Lower leg skin (tissue), 4 donors: ENCODE data around the gene CD81. TPM values are rescaled to one million over a fixed set of nuclear protein-coding genes. Genes with fewer than 3 reads are reported as not detected.

Experiments
- DNase-seq, 2 donors: peaks; one replicate each; pipeline ENCODE4 v3.0.0-alpha.2; 2019; ENCODE audit warnings: low spot score in 2 of 2
- H3K4me3 ChIP-seq: fragments of 200-600 bp; sonication (generic); 2 replicates; pipeline ENCODE4 v1.5.1; 2017; ENCODE audit warnings: mild to moderate bottlenecking, low read depth; ENCODE audit not compliant: poor library complexity, severe bottlenecking
- POLR2A ChIP-seq, 2 donors: fragments of 450-650 bp; IDR thresholded peaks; one replicate each; pipeline ENCODE4 v1.6.1; 2016 to 2017; ENCODE audit warnings: antibody characterized with exemption in 2 of 2, mild to moderate bottlenecking in 1 of 2, moderate library complexity in 1 of 2
- WGBS, 2 donors: methylation state at CpG; one replicate each; pipeline ENCODE4 v1.1.5; 2018; 5-methylcytosine and 5-hydroxymethylcytosine counted together
- intact Hi-C: fragments of 100-400 bp; cut with DNase I; formaldehyde crosslinking; loops from one replicate; pipeline ENCODE4 v1.15.0; 2023; ENCODE audit warnings: low total_unique reads
- total RNA-seq, 4 donors: library from RNA; depleted of rRNA; stranded (reverse); fragments of >200 nt; gene quantifications; one replicate each; pipeline ENCODE4 v1.1.0, GENCODE V29; 2016
- TF ChIP-seq, protein P1 (sequence below), 3 donors: fragments of 450-650 bp; IDR thresholded peaks; one replicate each; pipeline ENCODE4 v1.5.1; 2016; ENCODE audit warnings: antibody characterized with exemption in 3 of 3, mild to moderate bottlenecking in 3 of 3, moderate library complexity in 2 of 3

Gene CD81
- total RNA-seq, 4 donors from 2014 or later = 189 to 337 (median 250) TPM

DNA sequence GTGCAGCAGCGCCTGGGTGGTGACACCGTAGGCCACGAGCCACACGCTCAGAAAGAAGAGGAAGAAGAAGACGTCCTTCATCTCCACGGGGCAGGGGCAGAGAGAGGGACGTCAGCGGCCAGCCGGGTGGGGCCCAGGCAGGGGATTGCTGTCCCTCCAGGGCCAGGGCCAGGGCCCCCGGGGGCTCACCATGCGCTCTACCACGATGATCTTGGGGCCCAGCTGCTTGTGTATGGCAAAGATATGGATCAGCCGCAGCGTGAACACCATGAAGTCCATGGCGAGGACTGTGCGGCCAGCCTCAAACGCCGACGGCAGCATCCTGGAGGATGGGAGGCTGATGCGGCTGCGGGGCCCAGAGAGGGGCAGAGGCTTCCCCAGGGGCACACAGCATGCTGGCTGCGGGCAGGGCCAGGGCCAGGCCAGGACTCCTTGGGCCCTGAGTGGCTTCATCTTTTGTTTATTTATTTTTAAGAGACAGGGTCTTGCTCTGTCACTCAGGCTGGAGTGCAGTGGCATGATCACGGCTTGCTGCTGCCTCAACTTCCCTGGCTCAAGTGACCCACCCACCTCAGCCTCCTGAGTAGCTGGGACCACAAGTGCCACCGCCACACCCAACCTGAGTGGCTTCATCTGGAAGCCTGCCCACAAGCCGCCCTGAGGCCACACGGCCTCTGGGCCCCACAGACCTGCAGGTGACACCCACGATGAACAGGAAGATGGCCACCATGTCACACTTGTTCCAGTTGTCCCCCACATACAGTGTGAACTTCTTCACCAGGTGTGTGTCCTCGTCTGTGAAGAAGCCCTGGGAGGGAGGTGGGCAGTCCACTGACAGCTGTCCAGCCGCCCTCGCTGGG is 34.6 kb downstream of the CD81 start:
- 81 to 83% methylated on average over 28 to 29 of the region's 30 CpGs for WGBS, 2 donors
- no peak for DNase-seq
- intact Hi-C loops = no loop called here
- TF ChIP-seq, protein P1, sequence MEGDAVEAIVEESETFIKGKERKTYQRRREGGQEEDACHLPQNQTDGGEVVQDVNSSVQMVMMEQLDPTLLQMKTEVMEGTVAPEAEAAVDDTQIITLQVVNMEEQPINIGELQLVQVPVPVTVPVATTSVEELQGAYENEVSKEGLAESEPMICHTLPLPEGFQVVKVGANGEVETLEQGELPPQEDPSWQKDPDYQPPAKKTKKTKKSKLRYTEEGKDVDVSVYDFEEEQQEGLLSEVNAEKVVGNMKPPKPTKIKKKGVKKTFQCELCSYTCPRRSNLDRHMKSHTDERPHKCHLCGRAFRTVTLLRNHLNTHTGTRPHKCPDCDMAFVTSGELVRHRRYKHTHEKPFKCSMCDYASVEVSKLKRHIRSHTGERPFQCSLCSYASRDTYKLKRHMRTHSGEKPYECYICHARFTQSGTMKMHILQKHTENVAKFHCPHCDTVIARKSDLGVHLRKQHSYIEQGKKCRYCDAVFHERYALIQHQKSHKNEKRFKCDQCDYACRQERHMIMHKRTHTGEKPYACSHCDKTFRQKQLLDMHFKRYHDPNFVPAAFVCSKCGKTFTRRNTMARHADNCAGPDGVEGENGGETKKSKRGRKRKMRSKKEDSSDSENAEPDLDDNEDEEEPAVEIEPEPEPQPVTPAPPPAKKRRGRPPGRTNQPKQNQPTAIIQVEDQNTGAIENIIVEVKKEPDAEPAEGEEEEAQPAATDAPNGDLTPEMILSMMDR (IDR thresholded peaks at IDR 0.05) = no peak
- no peak for TF ChIP-seq POLR2A (IDR thresholded peaks at IDR 0.05)
- no peak overlapping the region for H3K4me3 ChIP-seq

DNA sequence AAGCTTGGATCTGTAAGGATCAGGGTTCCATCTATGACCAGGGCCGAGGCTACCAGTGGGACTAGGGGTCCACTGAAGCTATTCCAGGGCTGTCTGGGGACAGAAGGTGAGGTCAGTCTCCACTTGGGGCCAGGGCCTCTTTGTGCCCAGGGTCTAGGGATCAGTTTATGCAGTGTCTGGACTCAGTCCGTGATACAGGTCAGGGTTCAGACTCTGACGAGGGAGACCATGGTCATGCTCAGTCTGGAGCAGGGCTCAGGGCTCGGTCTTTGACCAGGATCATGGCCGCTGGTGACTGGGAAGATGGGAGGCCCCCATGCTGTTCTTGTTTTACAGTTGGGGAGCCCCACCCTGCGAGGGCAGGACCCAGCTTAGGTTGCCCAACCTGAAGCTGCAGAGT is 35.2 kb downstream of the CD81 start:
- no peak overlapping the region for H3K4me3 ChIP-seq
- WGBS, 2 donors = 87 to 97% methylated on average over 6 of the region's 6 CpGs
- no peak for TF ChIP-seq POLR2A (IDR thresholded peaks at IDR 0.05)
- intact Hi-C loops = no loop called here
- no peak for DNase-seq

DNA sequence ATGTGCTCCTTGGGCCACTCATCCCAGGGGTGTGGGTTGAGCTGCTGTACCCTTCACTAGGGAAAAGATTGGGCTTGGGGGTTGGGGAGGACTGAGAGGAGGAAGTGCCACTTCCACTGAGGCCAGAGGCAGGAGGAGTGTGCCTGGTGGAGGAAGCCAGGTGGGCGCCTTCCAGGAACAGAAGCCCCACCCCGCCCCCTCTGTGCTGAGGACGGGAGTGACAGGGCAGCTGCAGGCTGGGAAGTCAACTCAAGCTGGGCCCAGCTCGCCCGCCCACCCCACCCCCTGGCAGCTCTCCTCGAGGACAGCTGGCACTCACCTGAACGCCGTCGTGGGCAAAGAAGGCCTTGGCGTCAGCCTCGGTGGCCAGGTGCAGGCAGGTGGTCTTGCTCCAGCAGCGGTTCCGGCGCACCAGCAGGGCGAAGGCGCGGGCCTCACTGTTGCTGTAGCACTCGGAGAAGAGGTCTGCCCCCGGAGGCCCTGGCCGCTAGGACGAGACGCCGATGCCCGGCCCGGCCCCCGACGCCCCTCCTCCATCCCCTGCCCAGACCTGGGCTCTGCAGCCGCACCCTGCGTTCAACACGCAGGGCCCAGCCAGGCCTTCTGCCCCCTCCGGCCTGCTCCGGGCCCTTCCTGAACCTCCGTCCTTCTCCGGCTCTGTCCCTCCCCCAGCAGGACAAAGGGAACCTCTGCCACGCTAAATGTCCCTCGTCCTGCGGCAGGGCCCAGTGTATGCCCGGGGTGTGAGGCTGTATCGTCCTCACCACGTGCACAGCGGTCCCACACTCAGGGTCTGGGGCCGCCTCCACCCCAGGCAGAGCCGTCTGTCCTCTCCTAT is 36.9 kb downstream of the CD81 start:
- intact Hi-C loops = no loop called here
- TF ChIP-seq, protein P1 (IDR thresholded peaks at IDR 0.05) = no peak
- no peak for TF ChIP-seq POLR2A (IDR thresholded peaks at IDR 0.05)
- no peak overlapping the region for H3K4me3 ChIP-seq
- WGBS, 2 donors = 82 to 84% methylated on average over 29 to 41 of the region's 43 CpGs
- no peak for DNase-seq

DNA sequence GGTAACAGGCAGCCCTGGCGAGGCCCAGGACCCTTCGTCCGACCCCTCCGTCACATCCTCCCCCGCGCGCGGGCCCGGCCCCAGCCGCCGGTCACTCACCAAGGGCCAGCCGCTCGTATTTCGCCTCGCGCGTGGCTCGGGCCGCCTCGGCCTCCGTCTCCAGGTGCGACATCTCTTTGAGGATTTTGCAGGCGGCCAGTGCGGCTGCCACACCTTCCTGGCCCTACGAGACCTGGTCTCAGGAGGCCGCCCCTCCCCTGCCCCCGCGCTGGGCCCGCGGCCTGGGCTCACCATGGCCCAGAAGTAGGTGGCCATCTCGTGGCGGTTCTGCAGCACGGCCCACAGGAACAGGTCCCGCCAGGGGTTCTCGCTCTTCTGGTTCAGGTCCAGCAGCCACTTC is 37.5 kb downstream of the CD81 start:
- intact Hi-C loops = loop anchor here (5.0 kb wide), 1 partner anchor 217 kb away; no protein-coding TSS in a partner anchor
- 90 to 95% methylated on average over 32 to 33 of the region's 35 CpGs for WGBS, 2 donors
- DNase-seq = no peak
- no peak overlapping the region for H3K4me3 ChIP-seq
- TF ChIP-seq, protein P1 (IDR thresholded peaks at IDR 0.05) = no peak

DNA sequence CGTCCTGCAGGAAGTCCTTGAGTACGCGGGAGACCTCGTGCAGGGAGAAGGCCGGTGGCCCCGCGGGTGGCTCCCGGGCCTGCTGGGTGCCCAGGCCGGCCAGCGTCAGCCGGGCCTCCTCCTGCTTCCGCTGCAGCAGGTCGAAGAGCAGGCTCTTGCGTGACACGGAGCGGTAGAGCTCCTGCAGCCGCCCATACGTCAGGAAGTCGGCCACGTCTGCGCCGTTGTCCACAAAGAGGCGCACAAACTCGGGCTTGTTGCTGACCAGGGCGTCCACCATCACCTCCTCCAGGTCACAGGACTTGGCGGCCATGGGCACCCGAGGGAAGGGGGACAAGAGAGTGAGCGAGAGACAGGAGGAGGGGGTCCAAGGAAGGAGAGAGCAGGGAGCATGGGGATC is 38.1 kb downstream of the CD81 start:
- TF ChIP-seq, protein P1 (IDR thresholded peaks at IDR 0.05) = no peak
- TF ChIP-seq POLR2A (IDR thresholded peaks at IDR 0.05) = no peak
- intact Hi-C loops = loop anchor here (5.0 kb wide), 1 partner anchor 218 kb away; no protein-coding TSS in a partner anchor
- 86 to 90% methylated on average over 9 to 26 of the region's 28 CpGs for WGBS, 2 donors
- no peak for DNase-seq
- H3K4me3 ChIP-seq = no peak overlapping the region
